SIG-M5 treated with dmso at 0.1 percent for 504 hours (cell line): Measurements from ENCODE around the gene TRPM4.
"Not testable (repeated sequence)": the region's sequence is repeated elsewhere in the genome, so short reads cannot be mapped to it uniquely, and the experiment has no call there.

Experiments used
- DNase-seq: peaks from one replicate; lab custom pipeline; 2025; ENCODE audit not compliant: unreplicated experiment; lab: John Stamatoyannopoulos, UW

The TRPM4 gene

DNA sequence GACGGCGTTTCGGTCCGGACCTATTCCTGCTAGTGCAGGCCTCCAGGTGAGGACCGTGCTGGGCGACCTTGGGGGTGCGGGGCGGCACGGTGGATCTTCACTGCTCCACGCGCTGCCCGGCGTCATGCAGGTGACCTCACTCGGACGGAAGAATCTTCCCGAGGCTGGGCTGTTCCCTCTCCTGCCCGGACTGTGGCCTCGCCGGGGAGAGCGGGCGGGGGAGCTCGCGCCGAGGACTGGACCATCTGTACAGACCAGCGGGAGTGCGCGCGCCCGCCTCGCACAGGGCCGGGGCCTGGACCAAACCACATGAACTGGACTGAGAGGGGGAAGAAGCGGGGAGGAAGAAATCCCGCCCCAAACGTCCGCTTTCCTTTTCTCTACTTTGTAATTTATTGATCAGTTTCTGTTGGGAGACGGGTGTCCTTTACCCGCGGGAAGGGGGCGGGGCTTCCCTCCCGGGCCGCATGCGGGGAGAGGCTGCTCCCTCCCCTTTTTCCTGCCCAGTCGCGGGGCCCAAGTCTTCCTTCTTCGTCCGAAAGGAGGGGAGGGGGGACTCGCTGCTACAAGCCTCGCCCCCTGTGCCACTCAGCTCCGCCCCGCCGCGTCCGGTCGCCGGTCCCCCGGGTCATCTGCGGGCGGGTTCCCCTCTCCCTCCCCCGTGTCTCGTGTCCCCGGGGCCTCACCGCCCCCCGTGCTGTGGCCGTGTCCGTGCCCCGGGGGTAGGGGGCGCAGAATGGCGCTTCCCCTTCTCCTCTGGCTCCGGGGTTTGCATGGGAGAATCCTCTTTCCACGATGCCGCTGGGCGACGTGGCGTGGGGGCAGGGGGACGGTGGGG lies 7.3 kb upstream of the TRPM4 start:
- peak; percentile 88 for DNase-seq

DNA sequence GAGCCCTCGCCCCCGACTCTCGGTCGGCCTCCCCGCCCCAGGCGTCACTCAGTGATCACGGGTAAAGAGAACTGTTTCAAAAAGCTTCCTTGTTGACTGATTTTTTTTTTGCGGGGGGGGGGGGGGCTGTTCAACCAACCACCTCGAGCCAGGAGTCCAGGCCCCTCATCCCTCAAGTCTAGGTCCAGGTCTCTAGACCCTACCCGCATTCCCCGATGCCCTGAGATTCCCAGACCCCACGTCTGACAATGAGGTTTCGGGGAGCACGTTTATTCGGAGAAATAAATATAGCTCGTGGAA lies 6.7 kb upstream of the TRPM4 start:
- DNase-seq = no peak

GRCh38 chr19:49151267-49152118 lies 6.1 kb upstream of the TRPM4 start:
- peak; percentile 47 for DNase-seq

- DNase-seq = no peak
Measured at GRCh38 chr19:49152119-49152550, 5.5 kb upstream of the TRPM4 start.

DNA sequence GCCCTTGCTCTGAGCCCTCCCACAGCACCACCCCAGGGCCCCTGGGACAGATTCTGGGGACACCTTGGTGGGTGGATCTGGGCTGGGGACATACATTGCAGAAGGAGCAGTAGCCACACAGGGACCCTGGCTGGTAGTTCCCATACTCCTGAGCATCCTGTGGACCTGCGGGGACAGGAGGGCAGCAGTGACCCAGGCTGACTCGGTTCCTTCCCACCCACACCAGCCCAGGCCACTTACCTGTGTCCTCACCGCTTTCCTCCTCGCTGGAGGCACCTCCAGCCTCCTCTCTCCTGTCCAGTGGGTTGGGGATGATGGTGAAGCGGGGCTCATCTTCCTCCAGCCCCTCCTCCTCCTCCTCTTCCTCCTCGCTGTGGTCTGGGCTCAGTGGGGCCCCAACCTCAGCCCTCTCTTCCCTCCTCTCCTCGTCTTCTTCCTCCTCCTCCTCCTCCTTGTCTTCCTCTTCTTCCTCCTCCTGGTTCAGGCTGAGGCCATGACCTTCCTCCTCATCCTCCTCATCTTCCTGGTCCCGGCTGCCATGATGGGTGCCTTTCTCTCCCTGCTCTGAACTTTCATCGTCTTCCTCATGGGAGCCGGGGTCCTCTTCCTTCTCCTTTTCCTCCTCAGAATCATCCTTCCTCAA lies 4.3 kb upstream of the TRPM4 start:
- no peak for DNase-seq

DNA sequence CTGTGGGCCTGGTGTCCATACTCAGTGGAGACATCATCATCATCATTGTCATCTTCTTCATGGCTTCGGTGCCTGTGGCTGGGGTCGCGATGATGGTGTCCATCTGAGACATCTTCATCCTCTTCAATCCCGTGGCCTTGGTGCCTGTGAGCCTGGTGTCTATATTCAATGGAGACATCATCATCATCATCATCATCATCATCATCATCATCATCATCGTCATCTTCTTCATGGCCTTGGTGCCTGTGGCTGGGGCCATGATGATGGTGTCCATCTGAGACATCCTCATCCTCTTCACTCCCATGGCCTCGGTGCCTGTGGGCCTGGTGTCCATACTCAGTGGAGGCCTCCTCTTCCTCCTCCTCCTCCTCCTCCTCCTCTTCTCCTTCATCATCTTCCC lies 3.3 kb upstream of the TRPM4 start:
- DNase-seq = no peak

GRCh38 chr19:49155005-49155819 lies 2.4 kb upstream of the TRPM4 start, which contains the start of gene HRC:
HRC (minus strand) TSS chr19:49155396; CDS start chr19:49155237, 159 bp downstream.
- DNase-seq = no peak

- no peak for DNase-seq
Measured at GRCh38 chr19:49155820-49156346, 1.7 kb upstream of the TRPM4 start.

- DNase-seq = no peak
Measured at GRCh38 chr19:49160450-49161189, 3.0 kb downstream of the TRPM4 start.

DNA sequence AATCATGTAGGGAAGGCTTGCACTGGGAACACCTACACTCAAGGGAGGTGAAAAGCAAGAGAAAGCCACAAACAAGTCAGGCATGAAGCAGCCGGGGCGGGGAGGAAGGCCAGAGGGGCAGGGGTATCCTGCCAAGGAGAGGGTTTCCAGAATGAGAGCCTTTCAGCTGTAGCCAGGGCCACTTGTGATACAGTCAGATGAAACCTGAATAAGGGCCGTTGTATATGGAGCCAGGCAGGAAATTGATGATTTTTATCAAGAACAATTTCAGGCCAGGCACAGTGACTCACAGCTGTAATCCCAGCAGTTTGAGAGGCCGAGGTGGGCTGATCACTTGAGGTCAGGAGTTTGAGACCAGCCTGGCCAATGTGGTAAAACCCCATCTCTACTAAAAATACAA lies 4.4 kb downstream of the TRPM4 start:
- no peak for DNase-seq

- DNase-seq = no peak
Measured at GRCh38 chr19:49165111-49165750, 7.6 kb downstream of the TRPM4 start.

- DNase-seq = no peak
Measured at GRCh38 chr19:49165865-49166301, 8.3 kb downstream of the TRPM4 start.

DNA sequence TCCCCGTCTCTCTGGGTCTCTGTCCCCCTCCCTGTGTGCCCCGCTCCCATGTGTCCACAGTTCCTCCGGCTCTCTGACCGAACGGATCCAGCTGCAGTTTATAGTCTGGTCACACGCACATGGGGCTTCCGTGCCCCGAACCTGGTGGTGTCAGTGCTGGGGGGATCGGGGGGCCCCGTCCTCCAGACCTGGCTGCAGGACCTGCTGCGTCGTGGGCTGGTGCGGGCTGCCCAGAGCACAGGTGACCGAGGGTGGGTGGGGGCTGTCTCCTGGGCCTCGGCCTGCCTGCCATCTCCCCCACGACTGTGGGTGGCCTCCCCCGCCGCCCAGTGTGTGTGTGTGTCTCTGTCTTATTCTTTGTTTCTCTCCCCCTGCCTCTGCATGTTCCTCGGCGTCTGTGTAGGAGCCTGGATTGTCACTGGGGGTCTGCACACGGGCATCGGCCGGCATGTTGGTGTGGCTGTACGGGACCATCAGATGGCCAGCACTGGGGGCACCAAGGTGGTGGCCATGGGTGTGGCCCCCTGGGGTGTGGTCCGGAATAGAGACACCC lies 10.3 kb downstream of the TRPM4 start:
- no peak for DNase-seq

- no peak for DNase-seq
Measured at GRCh38 chr19:49168421-49168820, 10.8 kb downstream of the TRPM4 start.

- no peak for DNase-seq
Measured at GRCh38 chr19:49173198-49173597, 15.6 kb downstream of the TRPM4 start.

DNA sequence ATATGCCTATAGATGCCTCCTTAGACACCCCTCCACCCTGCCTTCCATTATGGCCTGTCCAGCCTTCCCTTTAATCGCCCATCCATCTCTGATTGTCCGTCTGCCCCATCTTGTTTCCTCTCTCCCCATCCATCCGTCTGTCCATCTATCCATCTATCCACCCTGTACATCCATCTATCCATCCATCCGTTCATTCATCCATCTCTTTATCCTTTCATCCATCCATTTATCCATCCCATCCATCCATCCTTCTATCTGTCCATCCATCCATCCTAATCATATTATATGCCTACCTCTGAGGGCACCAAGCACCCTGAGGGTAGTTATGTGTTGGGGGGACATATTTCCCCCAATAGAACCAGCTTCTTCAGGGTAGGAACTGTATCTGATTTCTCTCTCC lies 23.1 kb downstream of the TRPM4 start:
- no peak for DNase-seq

GRCh38 chr19:49182010-49182847 lies 24.6 kb downstream of the TRPM4 start:
- not testable (repeated sequence) for DNase-seq

DNA sequence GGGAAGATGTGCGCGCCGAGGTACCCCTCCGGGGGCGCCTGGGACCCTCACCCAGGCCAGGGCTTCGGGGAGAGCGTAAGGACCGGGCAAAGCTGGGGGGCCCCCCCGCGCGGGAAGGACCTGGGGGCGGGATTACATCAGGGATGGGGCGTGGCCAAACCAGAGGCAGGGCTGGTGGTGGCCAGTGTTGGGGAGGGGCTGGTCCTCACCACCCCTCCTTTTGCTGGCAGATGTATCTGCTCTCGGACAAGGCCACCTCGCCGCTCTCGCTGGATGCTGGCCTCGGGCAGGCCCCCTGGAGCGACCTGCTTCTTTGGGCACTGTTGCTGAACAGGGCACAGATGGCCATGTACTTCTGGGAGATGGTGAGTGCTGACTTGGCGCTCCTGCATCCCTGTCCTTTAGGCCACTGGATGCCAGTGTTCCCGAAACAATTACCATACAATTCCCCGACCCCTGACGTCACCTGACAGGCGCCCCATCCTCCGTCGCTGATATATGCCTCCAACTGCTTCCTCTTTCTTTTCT lies 25.3 kb downstream of the TRPM4 start:
- no peak for DNase-seq
